Right forelimb (tissue), 1 donor: ENCODE measurements around the gene PRAC2.
A peak's percentile ranks its signal among the peaks of the same experiment; 100 is the strongest.

Experiments used
- DNase-seq: peaks from one replicate; pipeline ENCODE4 v3.0.0-alpha.2; 2018

The PRAC2 gene

DNA sequence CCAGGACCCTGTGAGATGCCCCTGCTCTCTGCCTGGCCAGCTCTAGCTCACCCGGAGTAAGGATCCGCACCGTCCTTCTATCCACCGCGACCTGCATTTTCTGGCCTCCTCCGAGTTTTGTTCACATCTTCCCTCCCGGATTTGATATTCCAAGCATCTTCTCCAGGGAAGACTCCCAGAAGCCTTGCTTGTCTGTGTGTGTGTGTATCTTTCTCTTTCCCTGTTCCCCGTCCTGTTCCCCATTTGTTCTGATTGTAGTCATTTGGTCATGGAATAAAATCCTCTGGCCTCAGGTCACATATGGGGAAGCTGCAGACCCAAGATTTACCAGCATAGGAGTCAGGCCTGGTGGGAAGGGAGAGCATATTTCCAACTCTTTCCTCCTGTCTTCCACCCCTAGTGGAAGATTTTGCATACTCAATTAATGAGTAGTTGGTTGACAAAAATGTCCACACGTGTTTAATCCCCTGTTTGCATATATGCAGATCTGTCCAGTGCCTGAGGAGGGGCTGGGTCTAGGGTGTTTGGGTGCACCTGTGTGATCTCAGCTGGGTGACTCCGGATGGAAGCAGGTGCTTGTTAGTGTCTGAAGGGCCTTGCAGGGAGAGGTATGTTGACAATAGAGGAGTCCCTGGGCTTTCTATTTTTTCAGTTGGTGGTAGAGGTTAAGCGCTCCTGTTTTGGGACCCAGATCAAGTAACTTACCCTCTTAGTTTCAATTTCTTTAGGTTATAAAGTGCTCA lies 2.5 kb upstream of the PRAC2 start:
- no peak for DNase-seq

DNA sequence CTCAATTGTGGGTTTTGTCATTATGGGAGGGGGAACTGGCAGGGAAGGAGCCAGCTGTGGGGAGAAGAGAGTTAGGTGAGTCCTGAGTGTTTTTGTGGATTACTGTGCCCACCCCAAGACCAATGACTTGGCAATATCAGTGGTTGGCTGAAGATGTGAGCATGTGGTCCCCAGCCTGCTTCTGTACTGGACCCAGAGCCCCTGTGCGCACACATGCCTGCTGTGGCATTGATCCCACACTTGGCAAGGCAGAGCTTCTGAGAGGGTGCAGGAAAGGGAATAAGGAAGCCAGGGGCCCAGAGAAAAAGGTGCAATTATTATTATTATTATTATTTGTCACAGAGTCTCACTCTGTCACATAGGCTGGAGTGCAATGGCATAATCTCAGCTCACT lies 2.0 kb upstream of the PRAC2 start:
- DNase-seq, result no peak

- DNase-seq, result no peak
These were observed 631 bp upstream of the PRAC2 start, which contains the start of gene PRAC1 for GRCh38 chr17:48722201-48722907. Gene PRAC1, minus strand, starts transcription at chr17:48722518. Its CDS starts 126 bp downstream, at chr17:48722392.

GRCh38 chr17:48723423-48724250 lies 652 bp downstream of the PRAC2 start:
- no peak for DNase-seq

- peak; percentile 89 for DNase-seq
These were observed 1.4 kb downstream of the PRAC2 start for GRCh38 chr17:48724251-48725003.

GRCh38 chr17:48725004-48725287 lies 2.0 kb downstream of the PRAC2 start:
- DNase-seq, result no peak

DNA sequence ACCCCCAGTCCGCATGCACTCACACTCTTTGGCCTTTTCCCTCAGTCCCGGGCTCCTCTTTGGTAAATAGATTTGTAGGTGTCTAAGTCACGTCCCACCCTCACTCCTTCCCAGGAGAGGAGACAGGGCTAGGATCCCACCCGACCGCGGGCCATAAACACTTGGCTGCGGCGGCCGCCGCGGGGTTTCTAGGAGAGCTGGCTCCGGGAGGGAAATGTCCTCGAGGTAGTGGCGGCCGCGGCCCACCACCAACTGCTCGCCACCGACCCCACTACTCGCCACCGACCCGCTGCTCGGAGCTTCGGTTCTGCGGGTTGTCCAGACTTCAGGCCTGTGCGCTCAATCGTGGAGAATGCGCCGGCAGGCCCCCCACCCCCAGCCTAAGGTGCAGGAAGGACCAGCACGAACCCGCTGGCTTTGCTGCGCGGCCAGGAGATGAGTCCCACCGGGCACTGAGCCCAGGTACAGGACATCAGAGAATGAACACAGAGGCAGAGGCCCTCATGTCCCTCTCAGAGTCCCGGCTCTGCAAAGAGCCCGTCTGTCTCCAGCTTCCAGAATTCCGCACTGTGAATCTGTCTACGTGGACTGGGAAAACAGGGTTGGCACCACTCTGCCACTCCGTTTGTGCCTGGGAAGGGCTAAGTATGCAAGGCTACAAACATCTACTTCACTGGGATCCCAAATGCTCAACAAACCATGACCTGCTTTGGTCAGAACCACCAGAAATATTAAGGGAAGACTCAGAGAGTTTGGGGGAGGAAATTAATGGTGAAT lies 2.5 kb downstream of the PRAC2 start:
- no peak for DNase-seq

DNA sequence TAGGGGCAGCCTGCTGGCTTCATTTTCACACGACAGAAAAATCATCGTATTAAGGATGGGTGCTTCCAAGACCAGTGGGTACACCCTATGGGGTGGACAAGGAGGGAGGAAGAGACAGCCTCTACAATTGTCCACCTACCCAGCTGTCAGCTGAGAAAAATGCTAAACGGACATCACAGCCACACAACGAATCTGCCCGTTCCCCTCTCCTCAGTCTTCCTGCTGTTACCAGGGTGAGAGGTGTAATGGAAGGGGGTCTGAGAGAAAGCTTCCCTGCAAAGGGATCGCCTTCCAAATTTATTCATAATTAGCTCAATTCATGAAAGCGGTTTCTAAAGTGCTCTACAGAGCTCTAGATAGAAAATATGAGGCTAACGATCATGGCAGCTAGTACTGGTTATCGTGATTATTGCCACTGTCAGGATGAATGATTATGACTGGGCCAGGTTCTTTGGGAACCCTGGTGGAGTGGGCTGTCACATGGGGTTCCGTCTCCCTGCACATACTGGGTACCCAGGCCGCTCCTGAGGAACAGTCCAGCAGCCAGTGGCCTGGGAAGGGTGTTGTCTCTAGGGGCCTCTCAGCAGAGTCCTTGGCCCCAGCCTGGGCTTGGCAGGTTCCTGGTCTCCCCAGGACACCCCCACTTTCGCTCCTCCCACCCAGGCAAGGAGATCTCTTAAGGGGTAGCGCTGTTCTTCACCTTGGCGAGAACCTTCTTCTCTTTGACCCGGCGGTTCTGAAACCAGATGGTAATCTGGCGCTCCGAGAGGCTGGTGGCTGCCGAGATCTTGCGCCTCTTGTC lies 3.3 kb downstream of the PRAC2 start:
- DNase-seq, result no peak

- no peak for DNase-seq
These were observed 3.9 kb downstream of the PRAC2 start for GRCh38 chr17:48726916-48727286.

DNA sequence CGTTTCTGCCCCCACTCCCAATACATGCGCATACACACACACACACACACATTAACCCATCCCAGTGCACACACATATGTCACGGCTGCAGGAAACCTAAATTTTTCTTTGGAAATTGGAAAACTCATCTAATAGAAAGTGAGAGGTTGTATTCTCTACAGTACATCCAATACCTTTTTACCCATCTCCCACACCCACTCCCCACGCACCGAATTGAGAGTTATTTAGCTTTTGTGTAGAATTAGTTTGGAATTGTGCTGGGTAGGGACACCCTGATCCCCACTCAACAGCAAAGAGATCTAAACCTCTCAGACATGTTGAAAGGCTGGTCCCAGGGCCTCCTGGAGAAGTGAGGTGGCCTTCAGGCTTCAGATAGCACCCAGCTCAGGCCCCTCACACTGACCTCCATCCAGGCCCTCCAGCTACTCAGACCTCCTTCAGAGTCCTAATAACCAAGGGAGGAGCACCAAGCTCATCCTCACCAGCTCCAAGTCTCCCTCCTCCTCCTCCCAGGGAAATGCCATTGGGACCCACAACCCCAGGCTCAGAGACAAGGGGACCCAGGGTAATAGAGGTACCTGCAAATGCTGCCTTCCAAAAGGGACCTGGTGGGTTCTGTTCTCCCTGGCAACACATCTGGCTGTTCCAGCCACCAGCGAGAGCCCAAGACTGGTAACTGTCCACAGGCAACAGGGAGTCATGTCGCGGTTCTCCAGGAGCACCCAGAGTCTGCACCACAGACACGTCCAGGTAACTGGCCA lies 4.6 kb downstream of the PRAC2 start:
- no peak for DNase-seq

- DNase-seq, result no peak
These were observed 5.5 kb downstream of the PRAC2 start, which contains the start of gene HOXB13 for GRCh38 chr17:48728232-48729231. Gene HOXB13, minus strand, starts transcription at chr17:48728750. Its CDS starts 157 bp downstream, at chr17:48728593.

- no peak for DNase-seq
These were observed 6.6 kb downstream of the PRAC2 start for GRCh38 chr17:48729335-48730239.

GRCh38 chr17:48730240-48730550 lies 7.2 kb downstream of the PRAC2 start:
- DNase-seq, result no peak

DNA sequence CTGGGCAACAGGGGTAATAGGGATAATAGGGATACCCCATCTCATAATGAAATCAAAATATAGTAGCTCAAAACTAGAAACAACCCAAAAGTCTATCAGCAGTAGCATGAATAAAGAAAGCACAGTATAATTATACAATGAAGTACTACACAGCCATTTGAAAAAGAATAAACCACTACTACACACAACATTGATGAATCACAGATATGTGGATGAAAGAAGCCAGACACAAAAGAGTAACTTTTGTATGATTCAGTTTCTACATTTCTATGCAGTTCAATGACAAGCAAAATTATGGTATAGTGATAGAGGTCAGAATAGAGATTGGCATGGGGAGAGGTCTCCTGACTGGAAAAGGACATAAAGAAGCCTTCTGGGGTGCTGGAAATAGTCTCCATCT lies 8.4 kb downstream of the PRAC2 start:
- no peak for DNase-seq

DNA sequence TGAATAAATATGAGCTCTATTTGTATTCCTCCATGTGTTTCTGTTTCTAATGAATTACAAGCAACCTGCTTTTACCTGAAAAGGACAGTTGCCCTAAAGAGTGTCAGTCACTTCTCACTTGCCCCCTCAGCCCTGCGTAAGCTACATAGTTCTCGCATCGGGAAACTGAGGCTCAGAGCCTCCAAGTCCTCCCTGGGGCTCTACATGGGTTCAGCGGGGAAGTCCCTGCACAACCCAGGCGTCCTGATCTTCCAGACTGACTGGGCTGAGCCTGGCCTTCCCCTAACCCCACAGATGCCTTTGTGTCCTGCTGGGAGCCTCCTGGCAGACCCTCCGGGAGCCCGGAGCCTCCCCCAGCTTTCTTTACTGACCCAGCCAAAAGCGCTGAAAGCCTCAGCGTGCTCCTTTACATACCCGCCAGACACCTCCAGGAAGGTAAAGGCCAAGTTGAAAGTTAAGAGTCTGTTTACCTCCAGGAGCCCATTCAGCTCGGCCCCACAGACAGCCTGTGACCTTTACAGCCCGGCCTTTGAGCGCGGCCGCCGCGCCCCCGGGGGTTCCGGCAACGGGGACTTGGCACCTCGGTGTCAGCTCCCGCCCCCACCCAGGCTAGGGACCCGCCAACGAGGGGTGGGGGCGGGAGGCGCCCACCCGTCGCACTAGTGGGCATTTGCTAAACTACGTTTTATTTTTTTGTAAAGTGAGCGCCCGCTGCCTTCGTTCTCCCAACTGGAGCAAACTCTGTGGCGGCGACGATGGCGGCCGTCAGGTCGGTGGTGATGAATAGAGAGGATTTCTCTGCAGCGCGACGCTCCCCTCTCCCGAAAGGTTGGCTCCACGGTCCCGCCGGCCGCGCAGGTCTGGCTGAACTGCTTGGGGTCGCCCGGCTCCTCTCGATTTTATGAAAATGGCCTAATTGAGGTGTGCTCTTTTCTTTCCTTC lies 10.0 kb downstream of the PRAC2 start:
- DNase-seq, result peak; percentile 21

DNA sequence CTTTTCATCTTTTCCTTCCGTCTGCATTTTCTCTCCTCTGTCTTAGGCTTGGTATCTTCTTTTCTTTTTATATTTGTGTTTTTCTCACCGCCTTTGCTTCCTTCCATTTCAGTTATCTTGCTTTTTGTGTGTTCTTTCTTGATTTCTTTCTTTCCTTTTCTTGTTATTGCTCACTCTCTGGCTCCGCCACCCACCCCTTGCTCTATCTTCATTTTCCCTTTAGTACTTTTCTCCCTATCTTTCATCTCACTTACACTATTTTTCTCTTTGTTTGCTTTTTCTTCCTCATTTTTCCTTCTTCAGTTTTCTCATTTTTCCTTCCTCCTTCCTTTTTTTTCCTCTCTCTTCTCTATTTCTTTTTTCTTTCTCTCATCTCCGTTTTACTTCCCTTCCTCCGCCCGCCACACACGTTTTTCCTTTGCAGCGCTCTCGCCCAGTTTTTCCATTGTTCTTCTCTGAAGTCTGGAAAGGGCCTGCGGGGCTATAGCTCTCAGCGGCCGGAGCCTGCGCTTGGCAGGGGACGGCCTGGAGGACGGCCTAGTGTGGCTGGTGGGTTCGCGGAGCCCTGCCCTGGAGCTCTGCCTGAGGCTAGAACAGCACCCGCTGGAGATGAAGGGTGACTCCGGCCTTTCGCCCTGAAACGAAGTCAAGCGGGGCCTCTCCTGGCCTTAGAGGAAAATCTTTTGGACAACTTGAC lies 10.8 kb downstream of the PRAC2 start:
- DNase-seq, result peak; percentile 22
